Hepatocyte (in vitro differentiated cells): ENCODE data around the gene DCAF4. TPM values are rescaled to one million over a fixed set of nuclear protein-coding genes. Genes with fewer than 3 reads are reported as not detected.
A peak's percentile ranks its signal among the peaks of the same experiment; 100 is the strongest.
"Not testable (repeated sequence)": the region's sequence is repeated elsewhere in the genome, so short reads cannot be mapped to it uniquely, and the experiment has no call there.

Source experiments
- DNase-seq: peaks from one replicate; pipeline ENCODE4 v3.0.0-alpha.2; 2016; ENCODE audit warnings: low spot score
- H2AFZ ChIP-seq: fragments of 200-600 bp; sonication (generic); 2 replicates; pipeline ENCODE4 v1.6.0; 2016; ENCODE audit warnings: antibody characterized with exemption, mild to moderate bottlenecking
- H3K27ac ChIP-seq: fragments of 200-600 bp; sonication (generic); 2 replicates; pipeline ENCODE4 v1.5.1; 2016; ENCODE audit warnings: mild to moderate bottlenecking
- H3K27me3 ChIP-seq: fragments of 200-600 bp; sonication (generic); 2 replicates; pipeline ENCODE4 v1.6.1; 2016
- H3K36me3 ChIP-seq: fragments of 200-600 bp; sonication (generic); replicated peaks from 2 replicates; pipeline ENCODE4 v1.5.1; 2016; ENCODE audit warnings: low read depth; ENCODE audit not compliant: insufficient read depth
- H3K4me1 ChIP-seq: fragments of 200-600 bp; sonication (generic); 2 replicates; pipeline ENCODE4 v1.5.1; 2016; ENCODE audit warnings: mild to moderate bottlenecking, moderate library complexity; ENCODE audit not compliant: insufficient read depth
- H3K4me2 ChIP-seq: fragments of 200-600 bp; sonication (generic); 2 replicates; pipeline ENCODE4 v1.6.0; 2016
- H3K4me3 ChIP-seq: fragments of 200-600 bp; sonication (generic); 2 replicates; pipeline ENCODE4 v1.5.1; 2016; ENCODE audit warnings: mild to moderate bottlenecking
- H3K79me2 ChIP-seq: fragments of 200-600 bp; sonication (generic); 2 replicates; pipeline ENCODE4 v1.6.0; 2017; ENCODE audit warnings: mild to moderate bottlenecking
- H3K9me2 ChIP-seq: fragments of 200-600 bp; sonication (generic); replicated peaks from 2 replicates; pipeline ENCODE4 v1.6.0; 2017; ENCODE audit warnings: mild to moderate bottlenecking; ENCODE audit not compliant: insufficient read depth
- H3K9me3 ChIP-seq: fragments of 200-600 bp; sonication (generic); 2 replicates; pipeline ENCODE4 v1.5.1; 2016; ENCODE audit warnings: low read depth, mild to moderate bottlenecking
- H4K20me1 ChIP-seq: fragments of 200-600 bp; sonication (generic); 2 replicates; pipeline ENCODE4 v1.6.0; 2016; ENCODE audit warnings: mild to moderate bottlenecking; ENCODE audit not compliant: insufficient read depth, poor library complexity, severe bottlenecking
- EZH2 ChIP-seq: fragments of 200-600 bp; sonication (generic); IDR thresholded peaks from 2 replicates; pipeline ENCODE4 v1.6.1; 2016; ENCODE audit warnings: antibody characterized with exemption, mild to moderate bottlenecking, borderline replicate concordance
- EZH2phosphoT487 ChIP-seq: fragments of 200-600 bp; sonication (generic); IDR thresholded peaks from one replicate; pipeline ENCODE4 v1.6.1; 2018; ENCODE audit warnings: antibody characterized with exemption, mild to moderate bottlenecking, low read depth, moderate library complexity; ENCODE audit not compliant: unreplicated experiment, severe bottlenecking
- WGBS: methylation state at CpG from one replicate; pipeline ENCODE4 v1.1.6; 2016; ENCODE audit warnings: low lambda C conversion rate; ENCODE audit errors: missing lambda C conversion rate; 5-methylcytosine and 5-hydroxymethylcytosine counted together
- polyA plus RNA-seq: library from polyadenylated mRNA; unstranded; fragments of >200 nt; fragmentation: Nextera tagmentation; extraction: Ambion mirVana; gene quantifications from 2 replicates; pipeline ENCODE4 v1.2.1, GENCODE V29; 2016
- total RNA-seq: library from RNA; depleted of rRNA; stranded (reverse); fragments of >200 nt; gene quantifications from 2 replicates; pipeline ENCODE4 v1.2.3, GENCODE V29; 2014
- TF ChIP-seq, protein P1 (sequence below): fragments of 200-600 bp; sonication (generic); IDR thresholded peaks from 2 replicates; pipeline ENCODE4 v1.5.1; 2016; ENCODE audit warnings: antibody characterized with exemption, mild to moderate bottlenecking; ENCODE audit not compliant: poor library complexity

Gene DCAF4
- total and polyA plus RNA-seq, 2 experiments from 2014 or later = 8.5 to 21.6 TPM

DNA sequence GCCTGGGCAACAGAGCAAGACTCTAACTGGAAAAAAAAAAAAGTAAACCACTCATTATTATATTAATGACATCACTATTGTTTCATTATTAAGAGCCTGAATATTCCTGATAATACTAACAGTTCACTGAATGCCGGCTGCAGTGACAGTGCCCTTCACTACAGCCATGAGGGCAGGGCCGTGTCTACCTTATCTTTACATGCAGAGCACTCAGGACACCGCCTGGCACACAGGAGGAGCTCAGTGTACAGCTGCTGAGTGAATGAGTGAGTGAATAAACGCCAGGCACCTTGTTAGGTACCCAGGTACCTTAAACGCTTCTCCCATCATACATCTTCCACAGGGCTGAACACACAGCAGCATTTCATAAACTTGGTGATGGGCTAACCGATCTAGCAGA is 77.4 kb downstream of the DCAF4 start:
- Histone ChIP-seq H3K4me1 (no peaks in the 10 kb centered on the region), H3K27ac (no peak overlapping the region), H3K4me3 (no peak overlapping the region), H3K36me3 (no peaks in the 10 kb centered on the region), H3K9me3 (no peaks in the 10 kb centered on the region), H3K79me2 (peaks cover 66% of the 10 kb centered on the region), H2AFZ (no peak overlapping the region), H3K9me2 (no peaks in the 10 kb centered on the region), H4K20me1 (no peaks in the 10 kb centered on the region), H3K4me2 (no peak overlapping the region), H3K27me3 (no peaks in the 10 kb centered on the region)
- TF ChIP-seq, protein P1, sequence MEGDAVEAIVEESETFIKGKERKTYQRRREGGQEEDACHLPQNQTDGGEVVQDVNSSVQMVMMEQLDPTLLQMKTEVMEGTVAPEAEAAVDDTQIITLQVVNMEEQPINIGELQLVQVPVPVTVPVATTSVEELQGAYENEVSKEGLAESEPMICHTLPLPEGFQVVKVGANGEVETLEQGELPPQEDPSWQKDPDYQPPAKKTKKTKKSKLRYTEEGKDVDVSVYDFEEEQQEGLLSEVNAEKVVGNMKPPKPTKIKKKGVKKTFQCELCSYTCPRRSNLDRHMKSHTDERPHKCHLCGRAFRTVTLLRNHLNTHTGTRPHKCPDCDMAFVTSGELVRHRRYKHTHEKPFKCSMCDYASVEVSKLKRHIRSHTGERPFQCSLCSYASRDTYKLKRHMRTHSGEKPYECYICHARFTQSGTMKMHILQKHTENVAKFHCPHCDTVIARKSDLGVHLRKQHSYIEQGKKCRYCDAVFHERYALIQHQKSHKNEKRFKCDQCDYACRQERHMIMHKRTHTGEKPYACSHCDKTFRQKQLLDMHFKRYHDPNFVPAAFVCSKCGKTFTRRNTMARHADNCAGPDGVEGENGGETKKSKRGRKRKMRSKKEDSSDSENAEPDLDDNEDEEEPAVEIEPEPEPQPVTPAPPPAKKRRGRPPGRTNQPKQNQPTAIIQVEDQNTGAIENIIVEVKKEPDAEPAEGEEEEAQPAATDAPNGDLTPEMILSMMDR = no peak
- TF ChIP-seq EZH2 = no peak
- TF ChIP-seq EZH2phosphoT487 = no peak
- WGBS = 89% methylated on average over 6 of the region's 6 CpGs
- no peak for DNase-seq

DNA sequence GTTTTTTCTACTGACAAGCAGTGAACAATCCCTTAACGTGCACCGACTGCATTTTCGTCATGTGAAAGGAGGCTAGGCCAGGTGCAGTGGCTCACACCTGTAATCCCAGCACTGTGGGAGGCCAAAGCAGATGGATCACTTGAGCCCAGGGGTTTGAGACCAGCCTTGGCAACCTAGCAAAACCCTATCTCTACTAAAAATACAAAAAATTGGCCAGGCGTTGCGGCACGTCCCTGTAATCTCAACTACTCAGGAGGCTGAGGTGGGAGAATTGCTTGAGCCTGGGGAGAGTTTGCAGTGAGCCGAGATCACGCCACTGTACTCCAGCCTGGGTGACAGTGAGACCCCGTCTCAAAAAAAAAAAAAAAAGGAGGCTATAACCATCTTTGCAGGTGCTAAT is 78.4 kb downstream of the DCAF4 start:
- not testable (repeated sequence) for H4K20me1 ChIP-seq, DNase-seq, H3K9me3 ChIP-seq, H3K36me3 ChIP-seq, H3K9me2 ChIP-seq, H2AFZ ChIP-seq, H3K4me1 ChIP-seq, H3K4me3 ChIP-seq, H3K27ac ChIP-seq, H3K4me2 ChIP-seq, H3K27me3 ChIP-seq
- 93% methylated on average over 9 of the region's 9 CpGs for WGBS
- H3K79me2 ChIP-seq = peaks cover 66% of the 10 kb centered on the region

DNA sequence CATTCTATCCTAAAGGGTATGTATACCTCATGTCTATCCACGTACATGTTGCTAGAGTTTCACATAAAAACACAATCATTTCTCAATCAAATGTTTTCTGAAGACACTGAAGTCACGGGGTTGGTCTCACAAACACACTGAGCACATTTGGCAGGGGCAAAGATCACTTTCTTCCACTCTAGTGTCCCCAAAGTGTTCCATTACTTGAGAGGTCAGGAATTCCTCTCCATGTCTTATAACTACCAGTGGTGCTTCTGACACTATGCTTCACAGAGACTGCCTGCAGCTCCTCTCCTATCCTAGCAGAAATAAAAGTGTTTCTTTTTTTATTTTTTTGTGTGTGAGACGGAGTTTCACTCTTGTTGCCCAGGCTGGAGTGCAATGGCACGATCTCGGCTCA is 81.6 kb downstream of the DCAF4 start:
- no peak overlapping the region for H3K4me2 ChIP-seq
- H2AFZ ChIP-seq = no peak overlapping the region
- H3K27me3 ChIP-seq = no peaks in the 10 kb centered on the region
- no peaks in the 10 kb centered on the region for H3K9me2 ChIP-seq
- TF ChIP-seq EZH2phosphoT487 (no peak), EZH2 (no peak)
- TF ChIP-seq, protein P1 = no peak
- peaks cover 2% of the 10 kb centered on the region for H4K20me1 ChIP-seq
- peak; percentile 41 for DNase-seq
- H3K4me1 ChIP-seq = no peaks in the 10 kb centered on the region
- H3K36me3 ChIP-seq = no peaks in the 10 kb centered on the region
- H3K27ac ChIP-seq = peak overlapping the region; percentile 74
- H3K9me3 ChIP-seq = no peaks in the 10 kb centered on the region
- 89% methylated on average over 5 of the region's 5 CpGs for WGBS
- peaks cover 74% of the 10 kb centered on the region for H3K79me2 ChIP-seq
- no peak overlapping the region for H3K4me3 ChIP-seq

DNA sequence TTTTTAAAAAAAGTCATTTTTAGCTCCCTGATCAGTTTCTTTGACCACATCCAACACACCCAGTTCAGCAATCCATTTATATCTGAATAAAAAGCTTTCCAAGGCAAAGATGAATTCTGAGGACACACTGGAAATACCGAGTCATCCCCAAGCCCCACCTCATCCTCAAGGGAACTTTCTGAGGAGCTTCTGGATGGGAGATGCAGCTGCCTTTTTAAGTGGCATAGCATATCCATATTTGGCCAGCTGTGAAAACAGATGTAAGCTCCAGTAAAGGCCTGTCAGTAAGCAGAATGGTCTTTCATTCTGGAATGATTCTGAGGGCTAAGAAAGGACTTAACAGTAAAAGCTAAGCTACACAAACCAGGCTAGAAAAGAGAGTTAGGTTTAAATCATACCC is 82.2 kb downstream of the DCAF4 start:
- H3K4me1 ChIP-seq = no peaks in the 10 kb centered on the region

More for the DNA sequence above, 82.2 kb downstream of the DCAF4 start:
- H3K36me3 ChIP-seq = no peaks in the 10 kb centered on the region
- H3K9me2 ChIP-seq = no peaks in the 10 kb centered on the region
- H3K9me3 ChIP-seq = no peaks in the 10 kb centered on the region
- H3K27ac ChIP-seq = peak overlapping the region; percentile 74
- H2AFZ ChIP-seq = no peak overlapping the region
- H3K4me3 ChIP-seq = no peak overlapping the region
- WGBS = 81% methylated on average over 1 of the region's 1 CpG
- peaks cover 70% of the 10 kb centered on the region for H3K79me2 ChIP-seq
- peaks cover 2% of the 10 kb centered on the region for H4K20me1 ChIP-seq
- TF ChIP-seq EZH2phosphoT487 = no peak
- TF ChIP-seq, protein P1 = no peak
- TF ChIP-seq EZH2 = no peak
- no peaks in the 10 kb centered on the region for H3K27me3 ChIP-seq
- DNase-seq = no peak
- no peak overlapping the region for H3K4me2 ChIP-seq

Other genes starting within 250 kb of the DCAF4 start
- gene DPF3, start 32.4 kb upstream of the DCAF4 start, total RNA-seq = 0.47 and 0.76 TPM in 2 replicates
- gene DPF3, start 32.4 kb upstream of the DCAF4 start, polyA plus RNA-seq = 0.21 and 0.73 TPM in 2 replicates
- 13.6 and 15.3 TPM in 2 replicates for gene ZFYVE1, start 100.6 kb downstream of the DCAF4 start, total RNA-seq
- 15.3 and 17.3 TPM in 2 replicates for gene ZFYVE1, start 100.6 kb downstream of the DCAF4 start, polyA plus RNA-seq
- 52.2 and 64.6 TPM in 2 replicates for gene RBM25, start 132.1 kb downstream of the DCAF4 start, total RNA-seq
- gene RBM25, start 132.1 kb downstream of the DCAF4 start, polyA plus RNA-seq = 42.3 and 59.6 TPM in 2 replicates
- gene PSEN1, start 210.0 kb downstream of the DCAF4 start, total RNA-seq = 71.6 and 88.2 TPM in 2 replicates
- 61.7 and 65.6 TPM in 2 replicates for gene PSEN1, start 210.0 kb downstream of the DCAF4 start, polyA plus RNA-seq